GM12892 (cell line): ENCODE data around the gene TEX50.
"Not testable (repeated sequence)": the region's sequence is repeated elsewhere in the genome, so short reads cannot be mapped to it uniquely, and the experiment has no call there.

ENCODE experiments used
- POLR2A ChIP-seq: IDR thresholded peaks from 2 replicates; pipeline ENCODE4 v1.6.1; 2011; ENCODE audit warnings: low read depth, low read length, control low read depth
- POLR2AphosphoS5 ChIP-seq: IDR thresholded peaks from 2 replicates; pipeline ENCODE4 v1.6.1; 2011; ENCODE audit warnings: low read depth, low read length, control low read depth
- TAF1 ChIP-seq: IDR thresholded peaks from 2 replicates; pipeline ENCODE4 v1.6.1; 2011; ENCODE audit warnings: low read depth, mild to moderate bottlenecking, control low read depth, low read length, borderline replicate concordance

GRCh38 chr1:173591138-173591537 is 44.0 kb upstream of the TEX50 start:
- not testable (repeated sequence) for TF ChIP-seq POLR2A, POLR2AphosphoS5, TAF1
